NCI-H748 treated with DMSO at 0.1 percent for 48 hours (cell line): Measurements from ENCODE around the gene FBXL14.
"Not testable (repeated sequence)": the region's sequence is repeated elsewhere in the genome, so short reads cannot be mapped to it uniquely, and the experiment has no call there.

Source experiments
- DNase-seq: peaks from one replicate; lab custom pipeline; 2025; lab: John Stamatoyannopoulos, UW

Gene FBXL14

GRCh38 chr12:1619587-1619986 lies 25.2 kb upstream of the FBXL14 start:
- no peak for DNase-seq

DNA sequence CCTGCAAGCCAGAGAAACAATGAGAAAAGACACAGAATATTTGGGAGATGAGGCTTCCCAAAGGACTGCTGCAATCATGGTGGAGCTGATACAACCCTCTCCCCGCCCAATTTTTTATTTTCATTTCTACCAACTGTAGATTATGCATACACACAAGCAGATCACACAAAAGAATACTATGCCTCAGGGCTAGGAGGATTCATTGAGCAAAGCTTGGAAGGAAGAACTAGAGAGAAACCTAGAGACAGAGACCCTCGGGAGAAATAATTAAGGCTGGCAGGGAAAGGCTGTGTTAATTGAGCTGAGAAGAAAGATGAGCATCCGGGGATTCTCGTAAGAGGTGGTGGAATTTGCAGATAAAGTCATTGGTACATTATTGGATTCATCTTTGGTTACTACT lies 24.8 kb upstream of the FBXL14 start:
- DNase-seq = no peak

DNA sequence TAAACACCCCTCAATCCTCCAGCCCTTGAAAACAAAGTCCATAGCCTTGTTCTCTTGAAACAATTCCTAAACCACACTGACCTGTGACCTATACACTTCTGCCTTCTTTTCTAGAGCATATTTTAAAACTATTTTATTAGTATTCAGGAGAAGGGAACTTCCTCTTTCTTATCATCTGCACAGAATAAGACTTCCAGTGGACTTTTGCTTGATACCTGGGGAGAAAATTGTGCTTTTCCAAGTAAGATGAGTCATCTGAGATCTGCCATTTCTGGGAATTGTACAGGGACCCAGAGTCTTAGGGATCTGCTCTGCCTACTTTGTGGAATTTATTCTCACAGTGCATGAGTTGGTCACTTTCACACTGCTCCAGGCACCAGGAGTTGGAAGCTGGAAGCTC lies 24.1 kb upstream of the FBXL14 start:
- DNase-seq = no peak

GRCh38 chr12:1616233-1617066 lies 22.1 kb upstream of the FBXL14 start:
- no peak for DNase-seq

GRCh38 chr12:1614360-1614759 lies 20.0 kb upstream of the FBXL14 start:
- DNase-seq = no peak

DNA sequence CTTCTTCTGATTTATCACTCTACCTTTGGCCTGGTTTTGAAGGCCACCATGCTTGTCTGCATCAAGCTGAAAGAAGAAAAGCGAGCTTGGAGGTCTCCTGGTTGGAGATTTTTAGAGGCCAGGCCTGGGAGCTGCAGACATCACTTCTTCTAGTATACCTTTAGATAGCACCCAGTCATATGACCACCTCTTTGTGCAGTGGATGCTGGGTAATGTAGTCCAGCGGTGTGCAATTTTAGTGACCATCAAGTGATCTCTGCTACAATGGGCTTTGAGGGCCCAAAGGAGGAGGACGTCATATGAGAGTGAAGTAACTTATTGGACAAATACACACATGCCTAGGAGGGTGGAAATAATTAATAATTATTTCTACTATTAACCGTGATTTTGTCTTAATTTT lies 19.5 kb upstream of the FBXL14 start:
- DNase-seq = no peak

- DNase-seq = no peak
These were observed 17.6 kb upstream of the FBXL14 start for GRCh38 chr12:1611803-1612572.

DNA sequence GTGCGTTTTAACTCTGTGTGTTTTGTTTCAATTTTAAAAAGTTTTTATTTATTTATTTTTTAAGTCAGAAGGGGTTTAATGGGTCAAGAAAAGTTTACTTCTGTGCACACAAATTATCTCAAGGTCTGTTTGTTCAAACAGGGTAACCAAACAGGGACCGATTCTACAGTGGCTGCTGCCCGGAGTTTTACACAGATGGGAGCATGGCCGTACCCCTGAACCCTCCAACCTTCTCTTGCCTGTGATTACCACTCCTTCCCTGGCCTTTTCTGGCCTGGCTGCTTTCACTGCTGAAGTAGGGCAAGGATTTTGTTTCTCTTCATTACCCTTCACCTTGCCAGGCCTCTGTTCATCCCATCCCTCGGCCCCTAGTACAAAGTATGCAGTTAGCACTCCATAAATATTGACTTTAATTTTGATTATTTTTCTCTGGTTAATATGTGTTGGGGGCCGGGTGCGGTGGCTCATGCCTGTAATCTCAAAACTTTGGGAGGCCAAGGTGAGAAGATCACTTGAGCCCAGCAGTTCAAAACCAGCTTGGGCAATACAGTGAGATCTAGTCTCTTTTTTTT lies 15.8 kb upstream of the FBXL14 start:
- no peak for DNase-seq

GRCh38 chr12:1608713-1609119 lies 14.3 kb upstream of the FBXL14 start:
- no peak for DNase-seq

GRCh38 chr12:1607940-1608712 lies 13.7 kb upstream of the FBXL14 start:
- no peak for DNase-seq

GRCh38 chr12:1606021-1606622 lies 11.7 kb upstream of the FBXL14 start:
- no peak for DNase-seq

DNA sequence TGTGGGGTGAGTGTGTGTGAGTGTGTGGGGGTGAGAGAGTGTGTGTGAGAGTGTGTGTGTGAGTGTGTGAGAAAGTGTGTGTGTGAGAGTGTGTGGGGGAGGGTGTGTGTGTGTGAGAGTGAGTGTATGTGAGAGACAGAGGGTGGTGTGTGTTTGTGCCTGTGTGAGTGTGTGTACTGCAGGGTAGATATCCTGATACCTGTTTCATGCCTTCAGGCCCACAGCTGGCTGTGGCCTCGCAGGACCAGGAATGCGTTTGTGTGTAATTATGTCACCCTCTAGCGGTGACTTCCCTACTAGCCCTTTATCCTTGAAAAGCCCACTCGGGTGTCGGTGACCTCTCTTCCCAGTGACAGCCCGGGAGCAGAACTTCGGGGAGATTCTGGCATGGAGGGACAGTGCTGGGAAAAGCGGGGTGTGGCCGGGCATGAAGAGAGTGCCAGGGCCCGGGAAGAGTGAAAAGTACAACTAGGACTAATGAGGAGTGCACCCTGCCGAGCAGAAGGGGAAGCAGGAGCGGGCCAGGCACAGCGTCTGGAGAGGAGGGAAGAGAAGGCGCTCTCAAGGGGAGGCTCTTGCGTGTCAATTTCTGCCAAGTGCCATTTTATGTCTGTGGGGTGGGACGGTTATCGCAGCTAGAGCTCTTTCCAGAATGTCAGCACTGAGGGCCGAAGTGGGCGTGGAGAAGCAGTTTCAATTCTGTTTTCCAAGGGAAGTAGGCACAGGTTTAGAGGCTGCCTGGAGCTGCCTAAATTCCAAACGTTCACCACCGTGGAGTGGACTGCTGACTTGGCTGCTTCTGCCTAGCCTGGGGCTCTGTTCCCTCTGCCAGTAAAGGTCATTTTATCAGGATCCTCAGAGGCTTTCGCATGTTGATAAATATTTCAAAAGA lies 11.0 kb upstream of the FBXL14 start:
- DNase-seq = peak; percentile 40

- no peak for DNase-seq
These were observed 10.1 kb upstream of the FBXL14 start for GRCh38 chr12:1604464-1604863.

- DNase-seq = no peak
These were observed 9.1 kb upstream of the FBXL14 start for GRCh38 chr12:1603269-1603993.

DNA sequence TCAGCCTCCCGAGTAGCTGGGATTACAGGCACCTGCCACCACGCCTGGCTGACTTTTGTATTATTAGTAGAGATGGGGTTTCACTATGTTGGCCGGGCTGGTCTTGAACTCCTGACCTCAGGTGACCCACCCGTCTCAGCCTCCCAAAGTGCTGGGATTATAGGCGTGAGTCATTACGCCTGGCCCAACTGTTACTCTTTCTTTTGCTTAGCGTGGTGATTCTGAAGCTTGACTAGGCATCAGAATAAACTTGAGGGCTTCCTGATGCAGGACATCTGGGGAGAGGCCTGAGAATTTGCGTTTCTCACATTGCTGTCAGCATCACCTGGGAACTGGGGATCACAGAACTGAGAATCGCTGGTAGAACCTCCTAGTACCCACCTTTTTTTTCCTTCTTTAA lies 8.3 kb upstream of the FBXL14 start:
- not testable (repeated sequence) for DNase-seq

- DNase-seq = no peak
These were observed 4.4 kb upstream of the FBXL14 start for GRCh38 chr12:1598757-1599156.

DNA sequence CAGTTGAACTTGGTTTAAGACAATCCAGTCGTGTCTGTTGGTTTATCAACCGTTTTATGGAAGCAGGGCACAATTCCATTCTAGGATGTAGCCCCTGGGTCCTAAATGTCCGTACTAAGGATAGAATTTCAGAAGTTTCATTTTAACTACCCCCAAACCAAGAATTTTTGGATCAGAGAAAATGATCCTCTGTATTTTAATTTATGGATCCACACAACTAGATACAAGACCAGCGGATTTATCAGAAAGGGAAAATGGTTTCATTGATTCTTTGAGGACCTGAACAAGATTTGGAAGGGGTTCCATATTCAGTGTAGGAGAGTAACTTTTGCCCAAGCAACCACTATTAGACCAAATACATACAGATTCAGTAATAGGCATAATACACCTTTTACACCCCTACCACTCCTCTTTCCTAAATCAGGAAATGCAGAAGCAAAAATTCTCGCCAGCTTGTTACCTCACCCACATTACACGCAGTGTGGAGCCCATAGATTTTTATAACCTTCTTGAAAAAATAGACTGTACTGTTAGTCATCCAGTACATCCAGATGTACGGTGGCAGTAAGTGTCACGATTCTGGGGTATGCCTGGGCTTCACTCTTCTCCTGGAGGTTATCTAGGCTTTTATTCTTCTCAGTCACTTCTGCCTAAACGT lies 1.4 kb upstream of the FBXL14 start:
- DNase-seq = no peak

GRCh38 chr12:1595026-1595561 lies 713 bp upstream of the FBXL14 start:
- no peak for DNase-seq

DNA sequence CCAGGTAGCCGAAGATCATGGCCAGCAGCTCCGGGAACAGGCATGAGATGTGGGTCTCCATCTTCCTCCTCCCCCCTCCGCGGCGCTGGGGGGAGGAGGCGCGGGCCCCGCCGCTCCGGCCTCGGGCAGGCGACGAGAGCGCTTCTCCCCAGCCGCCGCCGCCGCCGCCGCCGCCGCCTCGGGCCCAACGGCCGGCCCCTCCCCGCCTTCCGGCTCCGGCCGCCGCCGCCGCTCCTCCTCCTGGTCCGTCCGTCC lies 448 bp downstream of the FBXL14 start:
- no peak for DNase-seq
